ENCODE results near the gene CD4. TPM values are rescaled to one million over a fixed set of nuclear protein-coding genes. Genes with fewer than 3 reads are reported as not detected.

Gene CD4
- total RNA-seq, 4 donors from 2014 or later = 2.9 to 7.0 (median 3.6) TPM

GRCh38 chr12:6753772-6754356 lies 35.5 kb upstream of the CD4 start:
- 0 to 1% methylated on average over 7 of the region's 7 CpGs for WGBS, 2 donors
- TF ChIP-seq POLR2A (IDR thresholded peaks at IDR 0.05) (no peak), CTCF (IDR thresholded peaks at IDR 0.05) (no peak)
- H3K4me3 ChIP-seq (ENCODE audit: low read depth, poor library complexity, severe bottlenecking) = no peak overlapping the region
- no peak for DNase-seq (ENCODE audit: low spot score in 2 of 2)
- intact Hi-C loops (cut with DNase I; ENCODE audit: low total_unique reads) = loop anchor here (2.0 kb wide), 1 partner anchor 25 kb away; no protein-coding TSS in a partner anchor

- H3K4me3 ChIP-seq (ENCODE audit: low read depth, poor library complexity, severe bottlenecking) = no peak overlapping the region
- TF ChIP-seq CTCF (IDR thresholded peaks at IDR 0.05) (no peak), POLR2A (IDR thresholded peaks at IDR 0.05) (no peak)
- no peak for DNase-seq (ENCODE audit: low spot score in 2 of 2)
- intact Hi-C loops (cut with DNase I; ENCODE audit: low total_unique reads) = loop anchor here (2.0 kb wide), 1 partner anchor 24 kb away; no protein-coding TSS in a partner anchor
- 90 to 96% methylated on average over 2 of the region's 2 CpGs for WGBS, 2 donors
Measured at GRCh38 chr12:6754411-6754810, 34.9 kb upstream of the CD4 start.

GRCh38 chr12:6757028-6757690 lies 32.2 kb upstream of the CD4 start:
- 67 to 74% methylated on average over 8 of the region's 8 CpGs for whole genome bisulfite sequencing, 2 donors
- intact Hi-C loops (cut with DNase I; ENCODE audit: low total_unique reads) = no loop called here
- no peak overlapping the region for H3K4me3 ChIP-seq (ENCODE audit: low read depth, poor library complexity, severe bottlenecking)
- DNase-seq (ENCODE audit: low spot score in 2 of 2) = no peak
- TF ChIP-seq POLR2A (IDR thresholded peaks at IDR 0.05) = no peak
- no peak for TF ChIP-seq CTCF (IDR thresholded peaks at IDR 0.05)

GRCh38 chr12:6758506-6759095 lies 30.7 kb upstream of the CD4 start:
- no peak overlapping the region for H3K4me3 ChIP-seq (ENCODE audit: low read depth, poor library complexity, severe bottlenecking)
- intact Hi-C loops (cut with DNase I; ENCODE audit: low total_unique reads) = no loop called here
- DNase-seq (ENCODE audit: low spot score in 2 of 2) = no peak
- WGBS, 2 donors = 88% methylated on average over 9 of the region's 9 CpGs
- TF ChIP-seq CTCF (IDR thresholded peaks at IDR 0.05) = no peak
- no peak for TF ChIP-seq POLR2A (IDR thresholded peaks at IDR 0.05)

GRCh38 chr12:6759741-6760140 lies 29.6 kb upstream of the CD4 start:
- 87 to 92% methylated on average over 5 of the region's 5 CpGs for WGBS, 2 donors
- TF ChIP-seq CTCF (IDR thresholded peaks at IDR 0.05) = no peak
- TF ChIP-seq POLR2A (IDR thresholded peaks at IDR 0.05) = no peak
- DNase-seq (ENCODE audit: low spot score in 2 of 2) = no peak
- intact Hi-C loops (cut with DNase I; ENCODE audit: low total_unique reads) = no loop called here
- no peak overlapping the region for H3K4me3 ChIP-seq (ENCODE audit: low read depth, poor library complexity, severe bottlenecking)

All from lower leg skin (tissue), 4 donors.